HG03025 (cell line): ENCODE measurements around the gene FRMPD1.
"Not testable (repeated sequence)": the region's sequence is repeated elsewhere in the genome, so short reads cannot be mapped to it uniquely, and the experiment has no call there.

Source experiments
- ATAC-seq: cut with Tn5 transposase; IDR thresholded peaks from one replicate; pipeline ENCODE4 v1.9.1; 2021; ENCODE audit warnings: mild to moderate bottlenecking, moderate library complexity; ENCODE audit not compliant: unreplicated experiment, low FRiP score

The FRMPD1 gene, protein sequence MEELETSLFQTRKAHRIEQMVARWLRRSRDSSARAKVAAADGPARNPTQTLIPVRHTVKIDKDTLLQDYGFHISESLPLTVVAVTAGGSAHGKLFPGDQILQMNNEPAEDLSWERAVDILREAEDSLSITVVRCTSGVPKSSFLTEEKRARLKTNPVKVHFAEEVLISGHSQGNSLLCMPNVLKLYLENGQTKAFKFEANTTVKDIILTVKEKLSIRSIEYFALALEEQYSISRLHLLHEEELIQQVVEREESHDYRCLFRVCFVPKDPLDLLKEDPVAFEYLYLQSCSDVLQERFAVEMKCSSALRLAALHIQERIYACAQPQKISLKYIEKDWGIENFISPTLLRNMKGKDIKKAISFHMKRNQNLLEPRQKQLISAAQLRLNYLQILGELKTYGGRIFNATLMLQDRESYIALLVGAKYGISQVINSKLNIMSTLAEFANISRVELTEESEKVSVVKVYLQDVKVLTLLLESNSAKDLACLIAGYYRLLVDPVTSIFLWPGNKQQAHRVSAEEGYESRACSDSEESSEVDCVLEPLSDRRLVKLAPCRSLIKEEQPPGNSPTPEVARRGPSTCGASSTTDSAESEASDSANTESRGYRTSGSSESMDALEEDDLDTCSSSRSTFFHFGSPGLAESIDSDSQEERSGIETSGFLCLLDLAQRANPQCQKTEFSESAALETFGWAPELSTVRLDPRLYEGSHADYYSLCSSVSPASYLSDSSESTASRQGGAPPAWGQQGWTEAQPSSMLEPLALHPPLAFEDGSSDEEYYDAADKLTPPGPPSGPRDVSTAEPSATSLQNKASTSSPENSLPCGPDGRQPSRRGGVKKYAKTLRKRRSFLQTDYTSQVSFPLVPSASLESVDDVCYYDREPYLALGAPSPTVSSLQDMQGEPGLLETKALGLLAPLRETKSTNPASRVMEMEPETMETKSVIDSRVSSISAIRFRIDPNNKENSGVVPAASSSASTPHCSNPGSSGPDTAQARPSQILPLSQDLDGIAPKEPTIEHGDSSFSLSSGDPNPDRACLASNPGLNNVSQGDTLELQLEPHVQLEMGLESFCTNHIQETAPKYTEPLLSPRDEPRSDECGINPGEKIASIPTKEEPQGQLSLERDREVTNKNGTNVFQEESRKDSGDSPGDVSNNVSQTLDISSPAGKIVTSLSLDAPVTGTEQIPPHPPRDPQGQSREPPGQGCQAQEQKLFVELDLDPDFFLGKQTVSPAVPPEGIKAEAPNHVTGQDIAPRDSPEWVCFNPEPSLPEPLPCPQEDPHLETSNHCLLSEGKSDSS (N-terminal part only)

DNA sequence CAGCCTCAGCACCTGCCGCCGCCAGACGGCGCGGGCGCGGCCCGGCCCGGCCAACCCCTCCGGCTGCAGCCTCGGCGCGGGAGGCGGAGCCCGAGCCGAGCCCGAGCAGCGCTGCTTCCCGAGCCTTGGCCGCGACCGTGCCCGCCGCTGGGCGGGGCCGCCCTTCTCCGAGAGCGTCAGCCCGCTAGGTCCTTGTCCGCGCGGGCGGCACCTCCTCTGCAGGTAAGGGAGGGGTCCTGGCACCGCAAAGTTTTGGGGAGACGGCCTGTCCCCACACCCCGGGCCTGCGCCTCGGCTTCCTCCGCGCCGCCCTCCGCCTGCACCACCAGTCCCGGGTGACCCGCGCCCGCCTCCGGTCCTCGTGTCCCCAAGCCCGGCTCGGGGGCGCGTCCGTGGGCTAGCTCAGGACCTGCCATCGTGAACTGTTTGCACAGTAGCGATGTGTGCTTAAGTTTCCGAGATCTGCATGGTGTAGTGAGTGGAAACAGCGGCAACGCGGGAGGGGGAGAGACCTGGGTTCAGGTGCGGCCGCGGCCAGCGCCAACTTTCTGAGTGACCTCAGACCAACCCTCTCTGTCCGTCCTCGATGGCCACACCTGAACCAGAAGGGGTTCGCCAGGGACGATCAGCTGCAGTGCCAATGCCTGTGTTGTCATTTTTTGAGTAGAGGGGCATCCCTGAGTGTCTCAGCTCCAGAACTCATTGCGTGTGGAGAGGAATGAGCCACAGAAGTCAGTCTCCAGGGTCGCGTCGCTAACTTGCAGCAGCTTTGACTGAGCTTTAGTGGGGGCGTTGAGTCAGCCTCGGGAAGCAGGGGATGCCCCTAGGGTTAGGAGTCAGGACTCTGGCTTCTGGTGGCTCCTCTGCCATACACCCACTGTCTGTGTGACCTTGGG is at the start of gene FRMPD1:
Gene FRMPD1 (plus strand): TSS at position 82 of the 896 bp plus-strand sequence. CDS start 41,688 bp downstream, outside the sequence.
- ATAC-seq: peak; percentile 80

DNA sequence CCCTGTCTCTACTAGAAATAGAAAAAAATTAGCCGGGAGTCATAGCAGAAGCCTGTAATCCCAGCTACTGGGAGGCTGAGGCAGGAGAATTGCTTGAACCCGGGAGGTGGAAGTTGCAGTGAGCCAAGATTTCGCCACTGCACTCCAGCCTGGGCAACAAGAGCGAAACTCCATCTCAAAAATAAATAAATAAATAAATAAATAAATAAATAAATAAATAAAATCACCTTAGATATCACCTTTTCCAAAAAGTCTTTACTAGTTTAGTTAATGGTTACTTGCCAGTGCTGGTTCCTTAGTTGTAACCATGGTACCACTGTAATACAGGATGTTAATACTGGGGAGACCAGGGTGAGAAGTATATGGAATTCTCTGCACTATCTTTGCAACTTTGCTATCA is 48.7 kb upstream of the FRMPD1 start:
- ATAC-seq: not testable (repeated sequence)

DNA sequence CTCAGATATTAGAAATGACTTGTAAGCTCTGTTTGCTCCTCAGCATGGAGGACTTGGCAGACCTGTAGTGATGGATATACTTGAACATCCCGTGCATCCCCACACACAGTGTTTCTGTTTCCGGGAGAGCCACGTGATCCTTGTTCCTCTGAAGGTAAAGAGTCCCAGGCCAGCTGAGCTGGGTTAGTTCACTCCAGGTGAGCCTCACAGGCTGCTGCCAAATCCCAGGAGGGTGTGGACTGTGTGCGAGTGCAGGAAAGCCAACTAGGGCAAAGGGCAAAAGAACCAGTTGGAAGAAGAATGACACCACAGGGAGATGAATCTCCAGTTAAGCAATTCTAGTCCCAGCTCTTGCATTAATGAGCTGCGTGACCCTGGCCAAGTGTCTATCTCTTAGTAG is 47.9 kb upstream of the FRMPD1 start:
- no peak for ATAC-seq

DNA sequence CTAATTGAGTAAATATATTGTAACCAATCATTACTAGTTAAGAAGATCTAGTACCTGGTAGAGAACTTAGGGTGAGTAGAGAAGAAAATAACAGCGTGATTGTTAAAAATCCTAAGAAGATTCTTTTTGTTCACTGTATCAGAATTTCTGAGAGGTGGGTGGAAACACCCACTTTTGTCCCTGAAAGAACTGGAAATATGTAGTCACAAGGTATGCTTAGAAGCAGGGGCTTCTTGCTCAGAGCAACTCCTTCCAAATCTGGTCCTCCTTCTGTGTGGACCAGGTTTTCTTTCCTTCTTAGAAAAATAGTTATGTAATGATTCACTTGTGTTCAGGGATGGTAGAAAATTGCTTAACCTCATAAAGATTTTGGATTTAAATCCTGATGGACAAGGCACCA is 46.5 kb upstream of the FRMPD1 start:
- no peak for ATAC-seq

DNA sequence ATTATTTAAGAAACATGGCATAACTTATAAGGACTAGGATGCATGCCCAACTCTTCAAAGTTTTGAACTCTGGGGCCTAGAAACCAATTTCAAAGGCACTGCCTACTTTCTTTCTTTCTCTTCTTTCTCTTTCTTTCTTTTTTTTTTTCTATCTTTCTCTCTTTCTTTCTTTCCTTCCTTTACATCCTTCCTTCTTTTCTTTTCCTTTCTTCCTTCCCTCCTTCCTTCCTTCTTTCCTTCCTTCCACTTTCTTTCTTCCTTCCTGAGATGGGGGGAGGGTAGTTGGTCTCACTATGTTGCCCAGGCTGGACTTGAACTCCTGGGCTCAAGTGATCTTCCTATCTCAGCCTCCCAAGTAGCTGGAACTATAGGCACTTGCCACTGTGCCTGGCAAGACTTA is 42.5 kb upstream of the FRMPD1 start:
- no peak for ATAC-seq

DNA sequence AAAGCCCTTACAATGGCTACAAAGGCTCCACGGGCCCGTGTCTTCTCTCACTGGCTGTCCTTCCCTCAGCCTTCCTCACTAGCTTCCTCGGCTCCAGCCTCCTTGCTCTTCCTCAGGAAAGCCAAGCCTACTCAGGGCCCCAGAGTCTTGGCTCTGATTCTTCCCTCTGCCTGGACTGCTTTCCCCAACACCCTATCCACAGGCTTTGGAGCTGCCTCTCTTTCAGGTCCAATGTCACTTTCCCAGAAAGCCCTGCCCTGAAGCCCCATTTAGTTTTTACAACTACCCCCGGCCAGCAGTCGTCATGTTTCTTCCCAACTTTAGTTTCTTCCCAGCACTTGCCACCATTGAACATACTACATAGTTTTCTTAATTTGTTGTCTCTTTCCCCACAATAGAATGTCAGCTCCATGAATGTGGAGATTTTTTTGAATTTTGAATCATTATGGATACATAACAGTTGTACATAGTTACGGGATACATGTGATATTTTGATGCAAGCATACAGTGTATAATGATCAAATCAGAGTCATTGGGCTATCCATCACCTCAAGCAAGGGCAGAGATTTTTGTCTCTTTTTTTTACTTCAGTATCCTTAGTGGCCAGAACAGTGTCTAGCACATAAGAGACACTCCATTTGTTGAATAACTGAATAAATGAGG is 40.9 kb upstream of the FRMPD1 start:
- no peak for ATAC-seq

DNA sequence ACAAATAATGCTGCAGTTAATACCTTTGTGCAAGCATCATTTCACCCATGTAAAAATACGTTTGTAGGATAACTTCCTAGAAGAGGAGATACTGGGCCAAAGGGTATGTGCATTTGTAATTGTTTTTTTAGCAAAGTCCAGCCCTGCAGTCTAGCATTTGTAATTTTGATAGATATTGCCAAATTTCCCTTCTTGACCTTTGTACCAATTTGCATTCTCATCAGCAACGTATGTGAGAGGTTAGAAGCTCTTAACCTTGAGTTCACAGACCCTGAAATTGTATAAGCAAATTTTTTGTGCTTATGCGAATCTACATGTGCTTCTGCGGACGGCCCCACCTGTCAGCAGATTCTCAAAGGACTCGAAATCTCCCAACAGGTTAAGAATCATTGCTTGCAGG is 39.7 kb upstream of the FRMPD1 start:
- no peak for ATAC-seq

DNA sequence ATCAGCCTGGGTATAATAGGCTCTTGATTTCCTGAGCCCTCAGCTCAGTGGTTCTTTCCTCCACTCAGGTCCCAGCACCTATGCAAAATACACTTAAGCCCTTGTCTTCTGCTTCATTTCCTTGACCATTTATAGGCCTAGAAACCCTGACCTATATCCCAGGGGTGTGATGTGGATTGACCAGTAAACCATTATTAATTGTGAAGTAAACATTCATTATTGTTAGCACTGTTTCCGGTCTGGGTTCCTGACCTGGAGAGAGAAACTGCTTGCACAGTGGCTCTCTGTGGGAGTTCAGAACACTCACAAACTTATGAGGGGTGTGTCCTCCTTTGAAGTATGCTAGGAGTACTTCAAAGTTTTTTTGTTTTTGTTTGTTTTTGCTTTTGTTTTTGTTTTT is 38.8 kb upstream of the FRMPD1 start:
- ATAC-seq: no peak

DNA sequence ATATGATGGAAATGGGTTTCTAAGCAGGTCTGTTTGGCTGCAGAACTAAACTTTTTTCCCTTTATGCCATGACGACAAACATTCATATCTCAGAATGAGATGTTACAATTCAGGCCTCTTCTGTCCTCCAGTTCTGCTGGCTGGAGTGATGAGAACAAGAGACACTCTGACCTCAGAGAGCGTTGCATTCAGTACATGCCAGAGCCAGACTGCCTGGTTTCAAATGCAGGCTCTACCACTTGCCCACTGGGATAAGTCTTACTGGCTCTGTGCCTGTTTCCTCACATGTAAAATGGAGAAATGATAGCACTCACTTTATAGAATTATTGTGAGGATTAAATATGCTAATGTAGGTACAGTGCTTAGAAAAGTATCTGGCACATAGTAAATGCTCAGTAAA is 33.6 kb upstream of the FRMPD1 start:
- ATAC-seq: no peak

DNA sequence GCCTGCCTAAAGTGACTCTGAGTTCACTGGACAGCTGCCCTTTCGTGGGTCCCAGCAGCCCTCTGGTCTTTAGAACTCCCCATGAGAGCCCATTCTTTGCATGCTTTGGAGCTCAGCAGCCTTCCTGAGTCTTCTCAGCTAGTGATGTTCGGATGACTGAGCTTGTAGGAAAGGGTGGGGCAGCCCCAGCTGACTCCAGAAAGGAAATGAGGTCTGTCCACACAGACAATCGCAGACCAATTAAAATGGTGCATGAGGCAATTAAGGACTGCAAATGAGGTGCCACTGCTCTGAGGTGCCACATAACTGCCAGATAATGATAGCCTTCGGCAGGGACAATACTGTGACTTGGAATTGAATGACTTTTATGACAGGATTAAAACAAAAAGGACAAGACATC is 32.9 kb upstream of the FRMPD1 start:
- ATAC-seq: no peak

DNA sequence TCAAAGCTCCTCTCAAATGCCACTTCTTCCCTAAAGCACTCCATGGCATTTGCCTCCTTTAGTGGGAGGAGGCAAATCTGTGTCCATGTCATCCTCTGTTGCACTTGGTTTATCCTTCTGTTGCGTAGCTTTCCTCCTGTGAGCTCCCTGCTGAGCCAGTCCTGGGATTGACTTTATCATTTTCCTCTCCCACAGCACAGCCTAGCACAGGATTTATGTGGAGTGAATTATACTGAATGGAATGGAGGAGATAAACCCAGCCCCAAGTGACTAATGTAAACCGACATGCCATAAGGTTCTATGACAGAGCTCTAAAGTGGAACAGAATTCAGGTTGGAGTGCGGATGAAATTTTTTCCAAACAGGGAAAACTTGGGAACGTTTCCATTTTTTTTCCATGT is 31.9 kb upstream of the FRMPD1 start:
- ATAC-seq: no peak

DNA sequence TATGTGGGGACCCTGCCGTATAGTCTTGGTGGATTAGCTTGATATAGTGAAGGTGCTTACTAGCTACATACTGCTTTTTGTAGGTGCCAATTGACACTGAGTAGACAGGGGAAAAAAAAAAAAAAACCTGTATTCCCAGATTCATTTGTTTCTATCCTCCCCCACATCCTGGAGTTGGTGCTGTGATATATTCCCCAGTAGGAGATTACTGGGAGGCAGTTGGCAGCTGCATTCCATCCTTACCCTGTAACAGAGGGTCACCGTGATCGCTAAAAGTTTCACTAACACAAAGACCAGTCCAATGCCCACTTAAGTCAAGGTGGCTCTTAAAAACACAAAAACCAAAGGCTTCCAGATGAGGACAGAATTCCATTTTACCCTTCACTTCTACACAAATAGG is 30.9 kb upstream of the FRMPD1 start:
- ATAC-seq: no peak

DNA sequence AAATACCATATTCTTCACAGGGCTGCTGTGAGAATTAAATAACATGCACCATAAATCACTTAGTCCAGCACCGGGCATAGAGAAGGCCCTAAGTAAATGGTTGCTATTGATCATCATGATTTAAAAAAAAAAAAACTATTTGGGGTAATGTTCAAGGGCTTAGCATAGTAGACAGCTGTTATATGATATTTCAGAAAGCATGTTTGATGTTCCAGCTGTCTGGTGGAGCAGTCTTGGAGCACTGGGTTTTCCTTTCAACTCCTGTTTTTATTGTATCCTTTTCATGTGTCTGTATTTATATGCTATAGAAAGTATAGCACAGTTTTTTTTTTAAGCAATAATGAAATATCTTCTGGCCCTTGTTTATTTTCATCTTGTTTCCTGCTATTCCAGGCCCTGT is 30.4 kb upstream of the FRMPD1 start:
- no peak for ATAC-seq

DNA sequence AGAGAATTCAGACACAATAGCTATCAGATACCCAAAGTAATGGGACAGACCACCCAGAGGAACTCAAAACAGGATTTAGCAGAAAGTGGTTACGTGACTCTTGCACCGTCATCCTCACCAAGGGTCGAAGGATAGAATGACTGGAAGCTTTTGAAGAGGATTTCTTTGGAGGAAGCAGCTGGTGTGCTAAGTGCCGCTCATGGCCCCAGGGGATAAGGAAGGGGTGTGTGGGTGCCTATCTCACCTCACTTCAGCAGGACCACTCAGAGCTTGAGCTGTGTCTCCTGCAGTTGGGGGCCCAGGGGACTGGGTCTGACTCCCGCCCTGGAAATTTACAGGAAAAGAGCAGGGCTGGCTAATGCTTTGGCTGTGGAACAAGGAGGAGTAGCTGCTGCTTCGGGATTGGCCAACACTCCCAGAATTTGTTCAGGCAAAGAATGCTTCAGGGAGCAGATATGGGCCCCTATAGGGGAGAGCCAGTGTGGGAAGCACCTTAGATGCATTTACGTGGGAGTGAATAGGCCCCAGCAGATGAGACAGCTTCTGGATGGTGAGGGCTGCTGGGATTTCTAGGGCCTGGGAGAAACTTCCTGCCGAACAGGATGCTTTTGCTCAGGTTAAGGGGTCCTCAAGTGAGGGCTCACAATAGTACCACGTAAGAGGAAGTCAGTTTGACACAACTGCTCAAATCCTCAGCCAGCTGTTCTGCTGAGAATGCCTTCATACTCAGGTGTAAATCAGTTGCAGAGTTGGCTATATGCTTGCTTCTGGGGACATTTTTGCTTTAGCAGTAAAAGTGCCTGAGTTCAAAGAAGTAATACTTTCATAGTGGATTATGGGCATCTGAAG is 29.3 kb upstream of the FRMPD1 start:
- no peak for ATAC-seq

DNA sequence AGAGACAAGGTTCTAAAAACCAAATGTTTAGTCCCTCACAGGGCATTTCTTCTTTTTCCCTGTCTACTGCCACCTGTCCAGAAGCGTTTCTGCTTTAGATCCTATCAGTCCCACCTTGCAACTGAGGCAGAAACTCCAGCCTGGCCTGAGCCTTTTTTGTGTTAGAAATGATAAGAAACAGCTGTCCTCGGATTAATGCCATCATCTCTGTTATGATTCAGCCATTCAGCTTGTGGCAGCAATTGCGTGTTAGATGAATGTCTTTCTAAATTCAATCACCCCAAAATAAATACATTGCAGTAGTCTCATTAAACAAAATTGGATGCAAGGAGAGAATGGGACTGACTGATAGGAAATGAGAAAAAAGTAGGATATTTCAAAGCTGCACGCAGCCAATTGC is 28.3 kb upstream of the FRMPD1 start:
- ATAC-seq: no peak

DNA sequence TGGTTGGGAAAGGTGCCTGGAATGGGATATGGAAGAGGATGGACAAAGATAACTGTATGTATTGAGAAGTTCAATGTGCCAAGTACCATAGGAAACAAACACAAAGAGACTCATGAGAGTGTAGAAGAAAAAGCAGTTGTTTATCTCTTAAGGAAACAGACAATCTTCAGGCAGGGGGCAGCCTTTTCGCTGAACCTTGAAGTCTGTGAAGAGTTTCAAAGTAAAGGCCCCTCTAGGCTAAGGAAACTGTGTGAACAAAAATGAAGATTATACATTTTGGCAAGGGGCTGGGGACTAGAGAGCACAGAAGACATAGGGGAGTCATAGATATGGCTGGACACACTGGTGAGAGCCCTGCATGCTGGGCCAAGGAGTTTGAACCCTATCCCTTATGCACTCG is 27.5 kb upstream of the FRMPD1 start:
- no peak for ATAC-seq

DNA sequence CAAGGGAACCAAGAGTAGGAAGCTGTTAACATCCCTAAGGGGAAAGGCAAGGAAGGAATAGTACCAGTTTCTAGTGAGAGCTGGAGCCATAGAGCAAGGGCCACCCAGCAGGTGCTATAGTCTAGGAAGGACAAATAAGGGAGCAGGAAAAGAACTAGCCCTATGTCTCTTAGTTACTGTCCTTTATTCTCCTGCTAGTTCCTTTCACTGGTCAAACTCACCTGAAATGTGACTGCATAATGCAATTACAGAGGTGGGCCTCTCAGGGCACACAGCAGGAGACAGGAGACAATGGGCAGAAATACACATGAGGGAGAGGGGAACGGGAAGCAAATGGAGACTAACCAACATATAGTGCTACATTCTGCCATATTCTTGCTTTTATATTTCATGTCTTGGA is 26.7 kb upstream of the FRMPD1 start:
- ATAC-seq: no peak

DNA sequence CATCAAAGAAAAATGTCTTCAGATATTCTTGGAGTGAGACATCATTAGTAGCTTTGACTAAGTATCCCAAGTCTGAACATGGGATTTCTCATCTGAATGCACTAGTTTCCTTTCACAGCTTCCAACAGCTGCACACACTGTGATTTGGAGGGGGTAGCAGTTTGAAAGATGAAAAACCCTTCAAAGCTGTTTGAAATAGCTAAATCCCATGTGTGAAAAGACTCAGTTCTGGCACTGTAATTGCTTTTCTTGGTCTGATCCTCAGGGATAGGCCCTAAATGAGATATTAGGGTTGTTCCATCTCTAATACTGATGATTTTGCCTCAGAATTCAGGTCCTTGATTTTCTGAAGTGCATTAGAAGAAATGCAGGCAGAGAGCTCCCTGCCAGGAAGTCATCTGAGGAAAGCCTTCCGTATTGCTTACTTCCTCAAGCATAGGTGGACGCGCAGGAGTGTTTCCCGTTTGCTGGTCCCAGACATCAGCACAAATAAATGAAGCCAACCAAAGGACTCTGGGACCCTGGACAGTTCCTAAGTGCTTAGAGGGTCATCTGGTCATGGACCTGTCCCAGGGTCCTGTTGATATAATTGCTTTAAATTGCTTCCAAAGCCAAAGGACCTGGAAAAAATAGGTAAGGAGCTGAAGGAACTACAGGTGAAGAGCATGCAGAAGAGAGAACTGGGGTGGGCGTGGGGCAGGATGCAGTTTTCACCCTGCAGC is 25.6 kb upstream of the FRMPD1 start:
- ATAC-seq: no peak
